Loucy (cell line): ENCODE results near the gene GRK2.
A peak's percentile ranks its signal among the peaks of the same experiment; 100 is the strongest.
"Not testable (repeated sequence)": the region's sequence is repeated elsewhere in the genome, so short reads cannot be mapped to it uniquely, and the experiment has no call there.

Experiments
- H2AFZ ChIP-seq: fragments of 200-600 bp; sonication (generic); 2 replicates; pipeline ENCODE4 v1.6.0; 2016; ENCODE audit warnings: antibody characterized with exemption, mild to moderate bottlenecking, low read length, moderate library complexity
- H3F3A ChIP-seq: fragments of 200-600 bp; 2 replicates; pipeline ENCODE4 v1.6.0; 2016; ENCODE audit warnings: antibody characterized with exemption, low read depth, mild to moderate bottlenecking
- H3K27me3 ChIP-seq: fragments of 200-600 bp; sonication (generic); 2 replicates; pipeline ENCODE4 v1.6.1; 2014; ENCODE audit warnings: low read length, mild to moderate bottlenecking; ENCODE audit not compliant: insufficient read depth, poor library complexity, severe bottlenecking
- H3K36me3 ChIP-seq: fragments of 200-600 bp; sonication (generic); 2 replicates; pipeline ENCODE4 v1.6.1; 2016; ENCODE audit warnings: low read length; ENCODE audit not compliant: insufficient read depth
- H3K4me1 ChIP-seq: fragments of 200-600 bp; sonication (generic); 2 replicates; pipeline ENCODE4 v1.5.1; 2014; ENCODE audit warnings: low read length, mild to moderate bottlenecking; ENCODE audit not compliant: insufficient read depth, poor library complexity, severe bottlenecking
- H3K4me2 ChIP-seq: fragments of 200-600 bp; sonication (generic); 2 replicates; pipeline ENCODE4 v1.6.0; 2014; ENCODE audit warnings: antibody characterized with exemption, low read length, low read depth, mild to moderate bottlenecking; ENCODE audit not compliant: poor library complexity, severe bottlenecking
- H3K4me3 ChIP-seq: fragments of 200-600 bp; sonication (generic); 2 replicates; pipeline ENCODE4 v1.5.1; 2014; ENCODE audit warnings: low read length, mild to moderate bottlenecking, mixed read lengths; ENCODE audit not compliant: poor library complexity, severe bottlenecking
- H3K79me2 ChIP-seq: fragments of 200-600 bp; sonication (generic); 2 replicates; pipeline ENCODE4 v1.6.1; 2014; ENCODE audit warnings: low read length; ENCODE audit not compliant: insufficient read depth
- H3K9ac ChIP-seq: fragments of 200-600 bp; sonication (generic); 2 replicates; pipeline ENCODE4 v1.6.0; 2014; ENCODE audit warnings: mild to moderate bottlenecking, low read depth, low read length, moderate library complexity; ENCODE audit not compliant: poor library complexity, severe bottlenecking
- H3K9me2 ChIP-seq: fragments of 200-600 bp; sonication (generic); replicated peaks from 2 replicates; pipeline ENCODE4 v1.6.1; 2016; ENCODE audit warnings: low read depth, low read length, mixed read lengths
- H3K9me3 ChIP-seq: fragments of 200-600 bp; sonication (generic); 2 replicates; pipeline ENCODE4 v1.6.1; 2014; ENCODE audit warnings: mild to moderate bottlenecking, antibody characterized with exemption, low read length, low read depth; ENCODE audit not compliant: insufficient read depth
- H4K20me1 ChIP-seq: fragments of 200-600 bp; sonication (generic); 2 replicates; pipeline ENCODE4 v1.6.0; 2014; ENCODE audit warnings: antibody characterized with exemption, low read length, mild to moderate bottlenecking; ENCODE audit not compliant: insufficient read depth, poor library complexity, severe bottlenecking
- EZH2phosphoT487 ChIP-seq: fragments of 200-600 bp; IDR thresholded peaks from 2 replicates; pipeline ENCODE4 v1.6.1; 2018; ENCODE audit warnings: antibody characterized with exemption, mild to moderate bottlenecking, moderate library complexity, borderline replicate concordance
- TF ChIP-seq, protein P1 (sequence below): fragments of 200-600 bp; sonication (generic); conservative IDR thresholded peaks from 2 replicates; pipeline ENCODE4 v1.5.1; 2014; ENCODE audit warnings: mild to moderate bottlenecking, antibody characterized with exemption, low read length

GRK2 gene

DNA sequence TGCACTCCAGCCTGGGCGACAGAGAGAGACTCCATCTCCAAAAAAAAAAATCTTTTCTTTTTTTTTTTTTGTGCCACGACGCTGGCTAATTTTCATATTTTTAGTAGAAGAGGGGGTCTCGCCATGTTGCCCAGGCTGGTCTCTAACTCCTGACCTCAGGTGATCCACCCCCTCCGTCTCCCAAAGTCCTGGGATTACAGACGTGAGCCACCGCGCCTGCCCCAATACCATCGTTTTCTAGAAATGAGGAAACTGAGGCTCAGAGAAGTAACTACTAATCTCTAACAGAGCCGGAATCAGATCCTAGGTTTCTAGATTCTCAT lies 50.6 kb downstream of the GRK2 start:
- no peaks in the 10 kb centered on the region for H3K9me3 ChIP-seq
- no peaks in the 10 kb centered on the region for H3F3A ChIP-seq
- peak overlapping the region; percentile 93 for H3K4me3 ChIP-seq
- H2AFZ ChIP-seq, result peak overlapping the region; percentile 96
- H3K9ac ChIP-seq, result peak overlapping the region; percentile 88
- H3K4me2 ChIP-seq, result peak overlapping the region; percentile 89
- no peaks in the 10 kb centered on the region for H3K79me2 ChIP-seq
- no peaks in the 10 kb centered on the region for H3K9me2 ChIP-seq
- no peaks in the 10 kb centered on the region for H4K20me1 ChIP-seq
- H3K36me3 ChIP-seq, result no peaks in the 10 kb centered on the region
- TF ChIP-seq, protein P1, sequence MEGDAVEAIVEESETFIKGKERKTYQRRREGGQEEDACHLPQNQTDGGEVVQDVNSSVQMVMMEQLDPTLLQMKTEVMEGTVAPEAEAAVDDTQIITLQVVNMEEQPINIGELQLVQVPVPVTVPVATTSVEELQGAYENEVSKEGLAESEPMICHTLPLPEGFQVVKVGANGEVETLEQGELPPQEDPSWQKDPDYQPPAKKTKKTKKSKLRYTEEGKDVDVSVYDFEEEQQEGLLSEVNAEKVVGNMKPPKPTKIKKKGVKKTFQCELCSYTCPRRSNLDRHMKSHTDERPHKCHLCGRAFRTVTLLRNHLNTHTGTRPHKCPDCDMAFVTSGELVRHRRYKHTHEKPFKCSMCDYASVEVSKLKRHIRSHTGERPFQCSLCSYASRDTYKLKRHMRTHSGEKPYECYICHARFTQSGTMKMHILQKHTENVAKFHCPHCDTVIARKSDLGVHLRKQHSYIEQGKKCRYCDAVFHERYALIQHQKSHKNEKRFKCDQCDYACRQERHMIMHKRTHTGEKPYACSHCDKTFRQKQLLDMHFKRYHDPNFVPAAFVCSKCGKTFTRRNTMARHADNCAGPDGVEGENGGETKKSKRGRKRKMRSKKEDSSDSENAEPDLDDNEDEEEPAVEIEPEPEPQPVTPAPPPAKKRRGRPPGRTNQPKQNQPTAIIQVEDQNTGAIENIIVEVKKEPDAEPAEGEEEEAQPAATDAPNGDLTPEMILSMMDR, result no peak
- TF ChIP-seq EZH2phosphoT487, result no peak
- H3K4me1 ChIP-seq, result peaks cover 20% of the 10 kb centered on the region
- H3K27me3 ChIP-seq, result no peaks in the 10 kb centered on the region

DNA sequence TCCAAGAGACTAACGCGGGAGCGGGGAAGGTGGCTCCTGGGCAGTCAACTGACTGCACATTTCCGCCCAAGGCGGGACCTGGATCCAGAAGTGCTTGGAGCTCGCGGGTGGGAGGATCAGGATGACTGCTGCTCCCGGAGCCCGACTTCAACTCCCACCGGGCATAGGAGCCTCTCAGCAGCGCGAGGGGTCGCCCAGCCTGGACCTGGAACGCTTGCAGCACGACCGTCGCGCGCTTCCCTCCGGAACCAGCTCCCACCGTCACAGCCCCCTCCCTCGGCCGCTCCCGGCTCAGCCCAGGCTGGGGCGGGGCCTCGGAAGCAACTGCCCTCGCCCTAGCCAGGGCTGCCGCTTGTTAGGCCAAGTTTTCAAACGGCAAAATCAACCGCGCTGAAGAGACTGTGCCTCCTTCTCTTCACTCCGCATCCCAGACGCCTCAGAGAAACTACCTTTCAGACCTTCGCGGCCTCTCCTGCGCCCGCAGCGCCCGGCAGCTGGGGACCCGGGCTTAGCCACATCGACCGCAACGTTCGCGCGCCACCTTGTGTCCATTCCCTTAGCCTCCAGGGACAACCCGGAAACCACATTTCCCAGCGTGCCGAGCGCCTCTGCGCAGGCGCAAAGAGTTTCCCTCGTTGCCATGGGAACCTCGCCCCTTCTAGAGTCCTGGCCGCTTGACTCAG lies 51.1 kb downstream of the GRK2 start:
- no peaks in the 10 kb centered on the region for H3K36me3 ChIP-seq
- no peaks in the 10 kb centered on the region for H3F3A ChIP-seq
- H3K9me2 ChIP-seq, result no peaks in the 10 kb centered on the region
- H3K9ac ChIP-seq, result peak overlapping the region; percentile 88
- no peaks in the 10 kb centered on the region for H3K9me3 ChIP-seq
- H4K20me1 ChIP-seq, result no peaks in the 10 kb centered on the region
- peak overlapping the region; percentile 93 for H3K4me3 ChIP-seq
- TF ChIP-seq EZH2phosphoT487, result no peak
- TF ChIP-seq, protein P1, result peak; percentile 86
- peak overlapping the region; percentile 96 for H2AFZ ChIP-seq
- H3K4me2 ChIP-seq, result peak overlapping the region; percentile 89
- H3K4me1 ChIP-seq, result peaks cover 18% of the 10 kb centered on the region
- H3K27me3 ChIP-seq, result no peaks in the 10 kb centered on the region
- no peaks in the 10 kb centered on the region for H3K79me2 ChIP-seq

- Histone ChIP-seq H3K79me2 (no peaks in the 10 kb centered on the region), H3F3A (no peaks in the 10 kb centered on the region), H3K4me2 (peak overlapping the region; percentile 89), H3K9me2 (no peaks in the 10 kb centered on the region), H3K4me1 (peaks cover 11% of the 10 kb centered on the region), H2AFZ (peak overlapping the region; percentile 68), H3K9me3 (no peaks in the 10 kb centered on the region), H3K27me3 (no peaks in the 10 kb centered on the region), H3K4me3 (peak overlapping the region; percentile 93), H3K9ac (peak overlapping the region; percentile 38), H3K36me3 (no peaks in the 10 kb centered on the region), H4K20me1 (no peaks in the 10 kb centered on the region)
- TF ChIP-seq EZH2phosphoT487, result no peak
- TF ChIP-seq, protein P1, result no peak
Measured at GRCh38 chr11:67317888-67318555, 51.7 kb downstream of the GRK2 start.

- not testable (repeated sequence) for H3F3A ChIP-seq, H3K9me3 ChIP-seq, H3K4me3 ChIP-seq, H3K9ac ChIP-seq, H2AFZ ChIP-seq, H3K9me2 ChIP-seq, H3K36me3 ChIP-seq, H4K20me1 ChIP-seq, H3K79me2 ChIP-seq, H3K4me1 ChIP-seq, H3K4me2 ChIP-seq, H3K27me3 ChIP-seq
Measured at GRCh38 chr11:67318876-67319275, 52.6 kb downstream of the GRK2 start.
